Measurements from ENCODE around the gene KLHL25.
A peak's percentile ranks its signal among the peaks of the same experiment; 100 is the strongest.

Gene KLHL25

GRCh38 chr15:85743392-85744055 is 51.2 kb downstream of the KLHL25 start:
- DNase-seq: no peak

GRCh38 chr15:85742186-85742821 is 52.4 kb downstream of the KLHL25 start:
- DNase-seq: no peak

- DNase-seq: no peak
These were observed 53.1 kb downstream of the KLHL25 start for GRCh38 chr15:85741662-85742061.

GRCh38 chr15:85741021-85741421 is 53.7 kb downstream of the KLHL25 start:
- no peak for DNase-seq

GRCh38 chr15:85737061-85737460 is 57.7 kb downstream of the KLHL25 start:
- DNase-seq: no peak

- DNase-seq: no peak
These were observed 61.3 kb downstream of the KLHL25 start for GRCh38 chr15:85733416-85733815.

GRCh38 chr15:85730001-85730820 is 64.5 kb downstream of the KLHL25 start:
- peak; percentile 44 for DNase-seq

- no peak for DNase-seq
These were observed 67.7 kb downstream of the KLHL25 start for GRCh38 chr15:85727068-85727467.

- DNase-seq: no peak
These were observed 68.3 kb downstream of the KLHL25 start for GRCh38 chr15:85726454-85726853.

GRCh38 chr15:85725564-85725963 is 69.2 kb downstream of the KLHL25 start:
- no peak for DNase-seq

GRCh38 chr15:85725019-85725418 is 69.7 kb downstream of the KLHL25 start:
- DNase-seq: no peak

GRCh38 chr15:85723960-85724945 is 70.5 kb downstream of the KLHL25 start:
- DNase-seq: no peak

- no peak for DNase-seq
These were observed 72.2 kb downstream of the KLHL25 start for GRCh38 chr15:85722374-85723152.

- no peak for DNase-seq
These were observed 75.7 kb downstream of the KLHL25 start for GRCh38 chr15:85718981-85719380.

GRCh38 chr15:85718271-85718971 is 76.3 kb downstream of the KLHL25 start:
- no peak for DNase-seq

GRCh38 chr15:85717212-85717611 is 77.5 kb downstream of the KLHL25 start:
- no peak for DNase-seq

- DNase-seq: no peak
These were observed 78.5 kb downstream of the KLHL25 start for GRCh38 chr15:85716261-85716660.

- DNase-seq: no peak
These were observed 83.0 kb downstream of the KLHL25 start for GRCh38 chr15:85711580-85712192.

GRCh38 chr15:85710340-85710842 is 84.3 kb downstream of the KLHL25 start:
- DNase-seq: no peak
